K562 (cell line): Measurements from ENCODE around the gene CELSR2. TPM values are rescaled to one million over a fixed set of nuclear protein-coding genes. Genes with fewer than 3 reads are reported as not detected.

ENCODE experiments used
- FOXA3 ChIP-seq, 2 experiments: fragments of 450-650 bp in 1 of 2; sonication (generic) in 1 of 2; formaldehyde crosslinking; IDR thresholded peaks in 1 of 2; conservative IDR thresholded peaks in 1 of 2; 2 replicates each; pipeline versions ENCODE4 v1.4.0 to v1.8.0; 2020 to 2022; ENCODE audit warnings: mild to moderate bottlenecking in 2 of 2, missing genetic modification reagents in 1 of 2
- HINFP ChIP-seq: fragments of 450-650 bp; conservative IDR thresholded peaks from 2 replicates; pipeline ENCODE4 v1.6.1; 2016; ENCODE audit warnings: missing genetic modification characterization, low read depth, mild to moderate bottlenecking, control low read depth, missing compliant biosample characterization
- L3MBTL2 ChIP-seq: fragments of 450-650 bp; IDR thresholded peaks from 2 replicates; pipeline ENCODE4 v1.6.1; 2016; ENCODE audit warnings: mild to moderate bottlenecking, moderate library complexity
- LEF1 ChIP-seq: fragments of 450-650 bp; IDR thresholded peaks from 2 replicates; pipeline ENCODE4 v1.6.1; 2016; ENCODE audit warnings: mild to moderate bottlenecking
- NCOA1 ChIP-seq: fragments of 450-650 bp; IDR thresholded peaks from 2 replicates; pipeline ENCODE4 v1.6.1; 2016; ENCODE audit warnings: low read depth
- PHF8 ChIP-seq: fragments of 200-600 bp; sonication (generic); IDR thresholded peaks from 2 replicates; pipeline ENCODE4 v1.6.1; 2012; ENCODE audit warnings: mixed run types, mild to moderate bottlenecking, inconsistent platforms, low read length, moderate library complexity, borderline replicate concordance
- SIN3A ChIP-seq, 2 experiments: fragments of 150-350 bp in 1 of 2; IDR thresholded peaks; 2 replicates each; pipeline ENCODE4 v1.6.1; 2011 to 2016; ENCODE audit warnings: borderline replicate concordance in 2 of 2, low read depth in 2 of 2, low read length in 2 of 2, mild to moderate bottlenecking in 2 of 2, moderate library complexity in 2 of 2; ENCODE audit not compliant: control insufficient read depth in 1 of 2
- ZBED1 ChIP-seq: IDR thresholded peaks from 2 replicates; pipeline ENCODE4 v1.6.1; 2014
- ZBTB40 ChIP-seq, 2 experiments: fragments of 450-650 bp in 1 of 2; sonication (generic) in 1 of 2; formaldehyde crosslinking in 1 of 2; IDR thresholded peaks; 2 replicates each; pipeline versions ENCODE4 v1.7.1 to v1.9.0; 2016 to 2022; ENCODE audit warnings: inconsistent platforms in 1 of 2, mild to moderate bottlenecking in 1 of 2, missing genetic modification reagents in 1 of 2
- ZFP30 ChIP-seq: fragments of 250-450 bp; sonication (Bioruptor Pico); IDR thresholded peaks from 2 replicates; pipeline ENCODE4 v1.8.0; 2022; ENCODE audit warnings: moderate library complexity, mild to moderate bottlenecking, inconsistent platforms, borderline replicate concordance
- ZHX1 ChIP-seq: fragments of 150-350 bp; conservative IDR thresholded peaks from 2 replicates; pipeline ENCODE4 v1.6.1; 2014; ENCODE audit warnings: low read length
- ZNF717 ChIP-seq: fragments of 250-450 bp; sonication (Bioruptor Pico); IDR thresholded peaks from 2 replicates; pipeline ENCODE4 v1.5.0; 2021
- ZNF77 ChIP-seq: fragments of 250-450 bp; sonication (Bioruptor Pico); IDR thresholded peaks from 2 replicates; pipeline ENCODE4 v1.5.0; 2020
- polyA plus RNA-seq, 8 experiments: library from polyadenylated mRNA; depleted of rRNA in 4 of 8; stranded (reverse) in 5 of 8; unstranded in 3 of 8; fragments of >200 nt; fragmentation: Nextera tagmentation in 2 of 8; fragmentation: Illumina TruSeq in 1 of 8; extraction: Ambion mirVana in 2 of 8; extraction: Trizol in 1 of 8; gene quantifications; 2 replicates each; pipeline versions ENCODE4 v1.2.1 to v1.2.3, GENCODE V29; 2011 to 2014; ENCODE audit warnings: inconsistent platforms in 1 of 8, missing spikeins in 1 of 8
- total RNA-seq, 7 experiments: library from RNA; depleted of rRNA in 6 of 7; stranded (reverse); fragments of >200 nt in 6 of 7; fragmentation: Illumina TruSeq in 2 of 7; extraction: Trizol in 2 of 7; gene quantifications; 2 replicates each; pipeline versions ENCODE4 v1.2.1 to v1.2.3, GENCODE V29; 2011 to 2021; ENCODE audit warnings: low replicate concordance in 1 of 7

CELSR2 gene
- total and polyA plus RNA-seq, 9 of the 15 experiments (the other 6 are each of a cell fraction or from before 2014, with no cell fraction given): 0.31 to 21.9 (median 4.2) TPM

- no peak for TF ChIP-seq ZBED1
- no peak for TF ChIP-seq FOXA3 (CRISPR knock-in tag; conservative IDR thresholded peaks at IDR 0.05 in 1 of 2, IDR thresholded peaks at IDR 0.05 in 1 of 2)
- TF ChIP-seq NCOA1: 0 out of 2 replicates have a peak, but pooled peaks have one; percentile 34
- TF ChIP-seq PHF8: no peak
- peak; percentile 28; the same call in 1 of the 2 replicates for TF ChIP-seq ZBTB40 (IDR thresholded peaks at IDR 0.05)
- no peak for TF ChIP-seq ZBTB40 (CRISPR knock-in tag; IDR thresholded peaks at IDR 0.05)
- TF ChIP-seq ZHX1: 0 out of 2 replicates have a peak, but pooled peaks have one; percentile 63
- no peak for TF ChIP-seq ZNF717
- no peak for TF ChIP-seq ZNF77 (CRISPR knock-in tag)
- no peak for TF ChIP-seq L3MBTL2
- TF ChIP-seq ZFP30 (CRISPR knock-in tag): no peak
- no peak for TF ChIP-seq LEF1
- TF ChIP-seq SIN3A (IDR thresholded peaks at IDR 0.05; ENCODE audit: borderline replicate concordance in 2 of 2, control insufficient read depth in 1 of 2, low read depth in 2 of 2, low read length in 2 of 2): no peak
- no peak for TF ChIP-seq HINFP (tag)
Observed at GRCh38 chr1:109277434-109278204, 28.3 kb downstream of the CELSR2 start (continued).
